ENCODE data around the gene PEAR1. TPM values are rescaled to one million over a fixed set of nuclear protein-coding genes. Genes with fewer than 3 reads are reported as not detected.

The PEAR1 gene
- total RNA-seq, 1 experiment from 2014 or later: 0.22 TPM

- no peaks in the 10 kb centered on the region for H3K9me2 ChIP-seq (replicated peaks; ENCODE audit: insufficient read depth, low read length)
- no peaks in the 10 kb centered on the region for H3K36me3 ChIP-seq (ENCODE audit: insufficient read depth, low read length)
- no peaks in the 10 kb centered on the region for H4K20me1 ChIP-seq (ENCODE audit: insufficient read depth, low read depth, low read length)
- no peak overlapping the region for H3K27ac ChIP-seq (ENCODE audit: low read length)
- no peaks in the 10 kb centered on the region for H3K9me3 ChIP-seq (ENCODE audit: low read length)
- H3K4me2 ChIP-seq (ENCODE audit: low read depth, low read length, poor library complexity, severe bottlenecking): no peak overlapping the region
- no peak overlapping the region for H3K4me3 ChIP-seq (ENCODE audit: low read length)
- no peak overlapping the region for H2AFZ ChIP-seq (ENCODE audit: low read length)
- H3K4me1 ChIP-seq (ENCODE audit: low read length): peaks cover 9% of the 10 kb centered on the region
- DNase-seq: no peak
- H3K79me2 ChIP-seq (ENCODE audit: low read length): no peaks in the 10 kb centered on the region
- H3K27me3 ChIP-seq (ENCODE audit: low read length): no peaks in the 10 kb centered on the region
- no peak overlapping the region for H3K9ac ChIP-seq (ENCODE audit: low read length)
These were observed 10.0 kb downstream of the PEAR1 start for GRCh38 chr1:156903328-156904091.

GRCh38 chr1:156904187-156904959, 10.9 kb downstream of the PEAR1 start:
- Histone ChIP-seq H3K4me2 (ENCODE audit: low read depth, low read length, poor library complexity, severe bottlenecking) (no peak overlapping the region), H4K20me1 (ENCODE audit: insufficient read depth, low read depth, low read length) (no peaks in the 10 kb centered on the region), H3K9me3 (ENCODE audit: low read length) (no peaks in the 10 kb centered on the region), H3K9me2 (replicated peaks; ENCODE audit: insufficient read depth, low read length) (no peaks in the 10 kb centered on the region), H2AFZ (ENCODE audit: low read length) (no peak overlapping the region), H3K4me1 (ENCODE audit: low read length) (peaks cover 9% of the 10 kb centered on the region), H3K9ac (ENCODE audit: low read length) (no peak overlapping the region), H3K79me2 (ENCODE audit: low read length) (no peaks in the 10 kb centered on the region), H3K4me3 (ENCODE audit: low read length) (no peak overlapping the region), H3K36me3 (ENCODE audit: insufficient read depth, low read length) (no peaks in the 10 kb centered on the region), H3K27ac (ENCODE audit: low read length) (no peak overlapping the region), H3K27me3 (ENCODE audit: low read length) (no peaks in the 10 kb centered on the region)
- DNase-seq: no peak

- Histone ChIP-seq H3K9me3 (ENCODE audit: low read length) (no peaks in the 10 kb centered on the region), H3K4me3 (ENCODE audit: low read length) (no peak overlapping the region)
- DNase-seq: no peak
These were observed 11.7 kb downstream of the PEAR1 start for GRCh38 chr1:156905176-156905575.

GRCh38 chr1:156905651-156906050, 12.1 kb downstream of the PEAR1 start:
- no peaks in the 10 kb centered on the region for H3K9me3 ChIP-seq (ENCODE audit: low read length)
- no peaks in the 10 kb centered on the region for H3K79me2 ChIP-seq (ENCODE audit: low read length)
- H2AFZ ChIP-seq (ENCODE audit: low read length): no peak overlapping the region
- H3K9ac ChIP-seq (ENCODE audit: low read length): no peak overlapping the region
- H4K20me1 ChIP-seq (ENCODE audit: insufficient read depth, low read depth, low read length): no peaks in the 10 kb centered on the region
- peaks cover 9% of the 10 kb centered on the region for H3K4me1 ChIP-seq (ENCODE audit: low read length)
- no peak overlapping the region for H3K4me2 ChIP-seq (ENCODE audit: low read depth, low read length, poor library complexity, severe bottlenecking)
- H3K36me3 ChIP-seq (ENCODE audit: insufficient read depth, low read length): no peaks in the 10 kb centered on the region
- no peak for DNase-seq
- no peak overlapping the region for H3K27ac ChIP-seq (ENCODE audit: low read length)
- no peaks in the 10 kb centered on the region for H3K27me3 ChIP-seq (ENCODE audit: low read length)
- no peaks in the 10 kb centered on the region for H3K9me2 ChIP-seq (replicated peaks; ENCODE audit: insufficient read depth, low read length)
- no peak overlapping the region for H3K4me3 ChIP-seq (ENCODE audit: low read length)

More at GRCh38 chr1:156905176-156905575, 11.7 kb downstream of the PEAR1 start:
- Histone ChIP-seq H2AFZ (ENCODE audit: low read length) (no peak overlapping the region), H3K36me3 (ENCODE audit: insufficient read depth, low read length) (no peaks in the 10 kb centered on the region), H3K9me2 (replicated peaks; ENCODE audit: insufficient read depth, low read length) (no peaks in the 10 kb centered on the region), H3K4me2 (ENCODE audit: low read depth, low read length, poor library complexity, severe bottlenecking) (no peak overlapping the region), H3K79me2 (ENCODE audit: low read length) (no peaks in the 10 kb centered on the region), H3K4me1 (ENCODE audit: low read length) (peaks cover 9% of the 10 kb centered on the region), H4K20me1 (ENCODE audit: insufficient read depth, low read depth, low read length) (no peaks in the 10 kb centered on the region), H3K27ac (ENCODE audit: low read length) (no peak overlapping the region), H3K27me3 (ENCODE audit: low read length) (no peaks in the 10 kb centered on the region), H3K9ac (ENCODE audit: low read length) (no peak overlapping the region)

- H3K4me3 ChIP-seq (ENCODE audit: low read length): no peak overlapping the region
- no peaks in the 10 kb centered on the region for H4K20me1 ChIP-seq (ENCODE audit: insufficient read depth, low read depth, low read length)
- H3K27ac ChIP-seq (ENCODE audit: low read length): no peak overlapping the region
- no peaks in the 10 kb centered on the region for H3K9me3 ChIP-seq (ENCODE audit: low read length)
- H2AFZ ChIP-seq (ENCODE audit: low read length): 0 out of 2 replicates have a peak overlapping the region, but pooled peaks have one; percentile 95
- peaks cover 9% of the 10 kb centered on the region for H3K4me1 ChIP-seq (ENCODE audit: low read length)
- no peak for DNase-seq
- H3K36me3 ChIP-seq (ENCODE audit: insufficient read depth, low read length): no peaks in the 10 kb centered on the region
- H3K9ac ChIP-seq (ENCODE audit: low read length): no peak overlapping the region
- H3K4me2 ChIP-seq (ENCODE audit: low read depth, low read length, poor library complexity, severe bottlenecking): no peak overlapping the region
- no peaks in the 10 kb centered on the region for H3K27me3 ChIP-seq (ENCODE audit: low read length)
- no peaks in the 10 kb centered on the region for H3K79me2 ChIP-seq (ENCODE audit: low read length)
- no peaks in the 10 kb centered on the region for H3K9me2 ChIP-seq (replicated peaks; ENCODE audit: insufficient read depth, low read length)
These were observed 12.8 kb downstream of the PEAR1 start for GRCh38 chr1:156906206-156906906.

GRCh38 chr1:156908541-156908940, 15.0 kb downstream of the PEAR1 start:
- no peaks in the 10 kb centered on the region for H3K27me3 ChIP-seq (ENCODE audit: low read length)
- H2AFZ ChIP-seq (ENCODE audit: low read length): no peak overlapping the region
- no peaks in the 10 kb centered on the region for H3K79me2 ChIP-seq (ENCODE audit: low read length)
- no peak overlapping the region for H3K4me2 ChIP-seq (ENCODE audit: low read depth, low read length, poor library complexity, severe bottlenecking)
- H3K9me3 ChIP-seq (ENCODE audit: low read length): no peaks in the 10 kb centered on the region
- no peak overlapping the region for H3K9ac ChIP-seq (ENCODE audit: low read length)
- no peak overlapping the region for H3K27ac ChIP-seq (ENCODE audit: low read length)
- H3K4me1 ChIP-seq (ENCODE audit: low read length): peaks cover 9% of the 10 kb centered on the region
- no peaks in the 10 kb centered on the region for H3K9me2 ChIP-seq (replicated peaks; ENCODE audit: insufficient read depth, low read length)
- H3K36me3 ChIP-seq (ENCODE audit: insufficient read depth, low read length): no peaks in the 10 kb centered on the region
- no peak for DNase-seq
- H3K4me3 ChIP-seq (ENCODE audit: low read length): no peak overlapping the region
- H4K20me1 ChIP-seq (ENCODE audit: insufficient read depth, low read depth, low read length): no peaks in the 10 kb centered on the region

GRCh38 chr1:156908955-156909354, 15.4 kb downstream of the PEAR1 start:
- no peak for DNase-seq
- H3K4me3 ChIP-seq (ENCODE audit: low read length): no peak overlapping the region
- H3K27ac ChIP-seq (ENCODE audit: low read length): no peak overlapping the region
- no peaks in the 10 kb centered on the region for H3K9me3 ChIP-seq (ENCODE audit: low read length)
- no peak overlapping the region for H2AFZ ChIP-seq (ENCODE audit: low read length)
- no peaks in the 10 kb centered on the region for H3K36me3 ChIP-seq (ENCODE audit: insufficient read depth, low read length)
- H3K4me2 ChIP-seq (ENCODE audit: low read depth, low read length, poor library complexity, severe bottlenecking): no peak overlapping the region
- no peaks in the 10 kb centered on the region for H3K79me2 ChIP-seq (ENCODE audit: low read length)
- H3K9me2 ChIP-seq (replicated peaks; ENCODE audit: insufficient read depth, low read length): no peaks in the 10 kb centered on the region
- no peak overlapping the region for H3K9ac ChIP-seq (ENCODE audit: low read length)
- H3K27me3 ChIP-seq (ENCODE audit: low read length): no peaks in the 10 kb centered on the region
- H3K4me1 ChIP-seq (ENCODE audit: low read length): peaks cover 9% of the 10 kb centered on the region
- no peaks in the 10 kb centered on the region for H4K20me1 ChIP-seq (ENCODE audit: insufficient read depth, low read depth, low read length)

- no peaks in the 10 kb centered on the region for H4K20me1 ChIP-seq (ENCODE audit: insufficient read depth, low read depth, low read length)
- no peak overlapping the region for H3K4me3 ChIP-seq (ENCODE audit: low read length)
- H3K79me2 ChIP-seq (ENCODE audit: low read length): no peaks in the 10 kb centered on the region
- peaks cover 9% of the 10 kb centered on the region for H3K4me1 ChIP-seq (ENCODE audit: low read length)
- no peak overlapping the region for H3K4me2 ChIP-seq (ENCODE audit: low read depth, low read length, poor library complexity, severe bottlenecking)
- no peaks in the 10 kb centered on the region for H3K36me3 ChIP-seq (ENCODE audit: insufficient read depth, low read length)
- no peak overlapping the region for H2AFZ ChIP-seq (ENCODE audit: low read length)
- no peaks in the 10 kb centered on the region for H3K9me3 ChIP-seq (ENCODE audit: low read length)
- DNase-seq: no peak
- no peak overlapping the region for H3K9ac ChIP-seq (ENCODE audit: low read length)
- H3K27ac ChIP-seq (ENCODE audit: low read length): no peak overlapping the region
- no peaks in the 10 kb centered on the region for H3K27me3 ChIP-seq (ENCODE audit: low read length)
- H3K9me2 ChIP-seq (replicated peaks; ENCODE audit: insufficient read depth, low read length): no peaks in the 10 kb centered on the region
These were observed 16.2 kb downstream of the PEAR1 start for GRCh38 chr1:156909671-156910070.
